A549 treated with DMSO at 1 μM for 4 hours (cell line): ENCODE data around the gene SOS1. TPM values are rescaled to one million over a fixed set of nuclear protein-coding genes. Genes with fewer than 3 reads are reported as not detected.

Experiments
- total RNA-seq: library from RNA; stranded (reverse); fragments of 200-300 nt; extraction: Qiagen RNA extraction; gene quantifications from 5 replicates; pipeline ENCODE4 v1.2.3, GENCODE V29; 2022; ENCODE audit warnings: low read depth

SOS1 gene
- total RNA-seq: 10.3 to 19.2 TPM (median 18.1 TPM) in 5 replicates

DNA sequence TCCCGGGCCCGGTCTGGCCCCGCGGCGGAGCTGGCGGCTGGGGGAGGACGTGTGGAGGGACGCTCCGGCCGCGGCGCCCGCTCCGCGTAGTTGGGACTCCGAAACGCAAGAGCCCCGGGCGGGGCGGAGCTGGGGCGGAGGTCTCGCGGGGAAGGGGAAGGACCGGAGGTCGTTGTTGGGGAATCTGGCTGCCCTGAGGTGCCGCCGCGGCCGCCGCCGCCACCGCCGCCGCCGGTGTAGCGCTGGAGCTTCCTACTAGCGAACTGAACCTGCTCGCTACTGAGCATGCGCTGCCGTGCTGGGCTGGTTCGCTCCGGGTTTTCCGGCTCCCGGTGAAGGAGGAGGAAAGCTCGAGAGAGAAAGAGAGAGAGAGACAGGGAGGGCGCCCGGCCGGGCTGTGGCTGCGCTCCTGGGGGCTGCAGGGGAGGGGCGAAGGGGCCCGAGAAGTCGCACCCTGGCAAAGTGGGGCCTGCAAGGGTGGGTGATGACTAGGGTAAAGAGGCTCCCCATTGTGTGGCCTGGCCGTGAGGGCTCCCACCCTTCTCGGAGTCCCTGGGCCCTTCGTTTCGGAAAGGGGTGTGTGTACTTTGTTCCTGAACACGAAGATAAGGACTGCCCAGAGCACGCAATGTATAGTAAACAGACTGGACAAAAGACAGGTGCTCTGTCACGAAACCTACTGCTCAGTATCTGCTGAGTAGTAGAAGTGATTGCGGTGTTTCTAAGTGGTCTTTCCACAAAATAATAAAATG is at the start of gene SOS1:
Gene SOS1, minus strand, starts transcription at position 281 of the 752 bp plus-strand sequence. CDS start 629 bp downstream, outside the sequence.

Other genes with a start within 250 kb of the SOS1 start
- 20.1 to 22.4 TPM (median 21.4 TPM) in 5 replicates for gene DHX57, start 245.1 kb downstream of the SOS1 start, total RNA-seq
- gene MORN2, start 245.1 kb downstream of the SOS1 start, total RNA-seq: 36.8 to 51.2 TPM (median 43.1 TPM) in 5 replicates
- gene ARHGEF33, start 231.2 kb downstream of the SOS1 start, total RNA-seq: 0.04 to 0.13 TPM (median 0.08 TPM) in 4 of 5 replicates, not detected in the other
- gene CDKL4, start 122.9 kb upstream of the SOS1 start, total RNA-seq: not detected in 5 replicates